Measurements from ENCODE around the gene BNIP5. TPM values are rescaled to one million over a fixed set of nuclear protein-coding genes. Genes with fewer than 3 reads are reported as not detected.

BNIP5 gene
- total RNA-seq, 1 donor from 2014 or later: not detected

DNA sequence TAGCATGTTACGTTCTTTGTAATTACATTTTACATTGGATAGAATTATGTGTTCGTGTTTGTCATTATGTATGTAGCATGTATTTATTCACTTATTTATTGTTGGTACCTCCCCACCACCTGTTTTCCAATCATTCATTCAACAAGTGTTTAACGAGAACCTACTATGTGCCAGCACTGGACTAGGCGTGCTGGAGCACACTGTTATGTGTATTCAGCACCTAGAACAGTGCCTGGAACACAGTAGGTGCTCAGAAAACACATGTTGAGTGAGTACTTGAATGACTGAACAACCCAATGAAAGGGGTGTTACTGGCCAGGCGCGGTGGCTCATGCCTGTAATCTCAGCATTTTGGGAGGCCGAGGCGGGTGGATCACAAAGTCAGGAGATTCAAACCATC is 39.5 kb upstream of the BNIP5 start:
- Histone ChIP-seq H3K9me3 (ENCODE audit: low read depth) (no peaks in the 10 kb centered on the region), H3K9ac (no peak overlapping the region), H3K4me2 (no peak overlapping the region), H3K27me3 (no peaks in the 10 kb centered on the region), H3K4me3 (no peak overlapping the region), H3F3A (ENCODE audit: low read depth) (no peaks in the 10 kb centered on the region), H2AFZ (replicated peaks) (no peak overlapping the region), H3K27ac (no peak overlapping the region), H3K4me1 (no peaks in the 10 kb centered on the region), H4K20me1 (ENCODE audit: low read depth) (no peaks in the 10 kb centered on the region), H3K79me2 (ENCODE audit: low read depth) (no peaks in the 10 kb centered on the region), H3K36me3 (no peaks in the 10 kb centered on the region)
- DNase-seq (ENCODE audit: low spot score): no peak
- Mint-ChIP-seq H3K36me3 (no peaks in the 10 kb centered on the region), H3K27ac (peak overlapping the region; percentile 16), H3K27me3 (ENCODE audit: insufficient read depth, low read depth) (peaks cover 12% of the 10 kb centered on the region), H3K4me3 (no peak overlapping the region), H3K9me3 (no peaks in the 10 kb centered on the region), H3K4me1 (peaks cover 2% of the 10 kb centered on the region)
- TF ChIP-seq CTCF (IDR thresholded peaks at IDR 0.05) (no peak), EZH2phosphoT487 (IDR thresholded peaks at IDR 0.05) (no peak), EZH2 (IDR thresholded peaks at IDR 0.05) (no peak)

GRCh38 chr6:36375644-36376155 is 39.0 kb upstream of the BNIP5 start:
- Histone ChIP-seq H3K36me3 (no peaks in the 10 kb centered on the region), H4K20me1 (ENCODE audit: low read depth) (no peaks in the 10 kb centered on the region), H3K27ac (no peak overlapping the region), H3K4me3 (no peak overlapping the region), H3F3A (ENCODE audit: low read depth) (no peaks in the 10 kb centered on the region), H3K4me1 (no peaks in the 10 kb centered on the region), H3K27me3 (no peaks in the 10 kb centered on the region), H3K79me2 (ENCODE audit: low read depth) (no peaks in the 10 kb centered on the region), H3K4me2 (no peak overlapping the region), H2AFZ (replicated peaks) (no peak overlapping the region), H3K9ac (no peak overlapping the region), H3K9me3 (ENCODE audit: low read depth) (no peaks in the 10 kb centered on the region)
- no peak for TF ChIP-seq EZH2 (IDR thresholded peaks at IDR 0.05)
- no peak for TF ChIP-seq EZH2phosphoT487 (IDR thresholded peaks at IDR 0.05)
- no peak for TF ChIP-seq CTCF (IDR thresholded peaks at IDR 0.05)
- H3K4me3 Mint-ChIP-seq: no peak overlapping the region
- peaks cover 2% of the 10 kb centered on the region for H3K4me1 Mint-ChIP-seq
- DNase-seq (ENCODE audit: low spot score): no peak
- no peaks in the 10 kb centered on the region for H3K9me3 Mint-ChIP-seq
- H3K27ac Mint-ChIP-seq: peak overlapping the region; percentile 16
- H3K27me3 Mint-ChIP-seq (ENCODE audit: insufficient read depth, low read depth): peaks cover 12% of the 10 kb centered on the region
- H3K36me3 Mint-ChIP-seq: no peaks in the 10 kb centered on the region

DNA sequence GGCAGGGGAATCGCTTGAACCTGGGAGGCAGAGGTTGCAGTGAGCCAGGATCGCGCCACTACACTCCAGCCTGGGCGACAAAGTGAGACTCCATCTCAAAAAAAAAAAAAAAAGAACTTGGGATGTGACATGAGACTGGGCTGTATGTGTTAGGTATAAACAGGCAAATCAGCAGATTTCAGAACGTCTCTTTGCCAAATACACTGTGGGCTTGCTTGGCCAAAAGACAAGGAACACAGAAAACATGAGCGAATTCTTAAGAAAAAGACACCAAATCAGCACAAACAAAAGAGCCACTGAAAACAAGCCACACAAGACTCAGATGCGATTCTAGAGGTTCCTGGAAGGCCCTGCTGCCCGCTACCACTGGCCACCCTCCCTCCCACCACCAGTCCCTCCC is 38.3 kb upstream of the BNIP5 start:
- Mint-ChIP-seq H3K36me3 (no peaks in the 10 kb centered on the region), H3K27me3 (ENCODE audit: insufficient read depth, low read depth) (peaks cover 12% of the 10 kb centered on the region), H3K4me3 (no peak overlapping the region), H3K27ac (no peak overlapping the region), H3K4me1 (peaks cover 2% of the 10 kb centered on the region), H3K9me3 (no peaks in the 10 kb centered on the region)
- no peaks in the 10 kb centered on the region for H3K36me3 ChIP-seq
- H2AFZ ChIP-seq (replicated peaks): no peak overlapping the region
- no peaks in the 10 kb centered on the region for H3K4me1 ChIP-seq
- H3F3A ChIP-seq (ENCODE audit: low read depth): no peaks in the 10 kb centered on the region
- H4K20me1 ChIP-seq (ENCODE audit: low read depth): no peaks in the 10 kb centered on the region
- no peaks in the 10 kb centered on the region for H3K79me2 ChIP-seq (ENCODE audit: low read depth)
- TF ChIP-seq CTCF (IDR thresholded peaks at IDR 0.05) (no peak), EZH2 (IDR thresholded peaks at IDR 0.05) (no peak), EZH2phosphoT487 (IDR thresholded peaks at IDR 0.05) (no peak)
- no peak overlapping the region for H3K9ac ChIP-seq
- no peak overlapping the region for H3K27ac ChIP-seq
- no peaks in the 10 kb centered on the region for H3K27me3 ChIP-seq
- no peak overlapping the region for H3K4me2 ChIP-seq
- no peak overlapping the region for H3K4me3 ChIP-seq
- no peak for DNase-seq (ENCODE audit: low spot score)
- no peaks in the 10 kb centered on the region for H3K9me3 ChIP-seq (ENCODE audit: low read depth)
